HG03066 (cell line): ENCODE data around the gene ETFRF1.
A peak's percentile ranks its signal among the peaks of the same experiment; 100 is the strongest.

ENCODE experiments used
- ATAC-seq: cut with Tn5 transposase; IDR thresholded peaks from one replicate; pipeline ENCODE4 v1.9.1; 2021; ENCODE audit warnings: low read depth; ENCODE audit not compliant: unreplicated experiment

The ETFRF1 gene

GRCh38 chr12:25195056-25195971 is at the start of gene ETFRF1, which contains the start of gene DNAI7:
ETFRF1 (plus strand) TSS chr12:25195237; CDS start chr12:25203957, 8,720 bp downstream.
DNAI7 (minus strand) TSS chr12:25195160; CDS start chr12:25195078, 82 bp downstream.
- peak; percentile 91 for ATAC-seq

GRCh38 chr12:25146686-25147085 is 48.4 kb upstream of the ETFRF1 start:
- ATAC-seq = no peak

- ATAC-seq = no peak
Observed at GRCh38 chr12:25151476-25151875, 43.6 kb upstream of the ETFRF1 start.

GRCh38 chr12:25152055-25152454 is 43.0 kb upstream of the ETFRF1 start:
- ATAC-seq = no peak

- ATAC-seq = no peak
Observed at GRCh38 chr12:25155022-25155576, 39.9 kb upstream of the ETFRF1 start.

- no peak for ATAC-seq
Observed at GRCh38 chr12:25156061-25156460, 39.0 kb upstream of the ETFRF1 start.

- no peak for ATAC-seq
Observed at GRCh38 chr12:25162866-25163265, 32.2 kb upstream of the ETFRF1 start.

GRCh38 chr12:25182765-25183164 is 12.3 kb upstream of the ETFRF1 start:
- no peak for ATAC-seq

- ATAC-seq = no peak
Observed at GRCh38 chr12:25184132-25184531, 10.9 kb upstream of the ETFRF1 start.

- ATAC-seq = no peak
Observed at GRCh38 chr12:25186038-25186787, 8.8 kb upstream of the ETFRF1 start.

- ATAC-seq = peak; percentile 88
Observed at GRCh38 chr12:25186788-25187402, 8.1 kb upstream of the ETFRF1 start.

- no peak for ATAC-seq
Observed at GRCh38 chr12:25187781-25188180, 7.3 kb upstream of the ETFRF1 start.

GRCh38 chr12:25189656-25190055 is 5.4 kb upstream of the ETFRF1 start:
- ATAC-seq = no peak

- no peak for ATAC-seq
Observed at GRCh38 chr12:25190793-25191192, 4.2 kb upstream of the ETFRF1 start.

- ATAC-seq = no peak
Observed at GRCh38 chr12:25194214-25194613, 823 bp upstream of the ETFRF1 start.

GRCh38 chr12:25194722-25195055 is 348 bp upstream of the ETFRF1 start:
- ATAC-seq = no peak

- ATAC-seq = no peak
Observed at GRCh38 chr12:25197608-25198007, 2.6 kb downstream of the ETFRF1 start.

GRCh38 chr12:25200703-25201102 is 5.7 kb downstream of the ETFRF1 start:
- no peak for ATAC-seq

GRCh38 chr12:25202137-25202536 is 7.1 kb downstream of the ETFRF1 start:
- no peak for ATAC-seq

GRCh38 chr12:25207411-25207810 is 12.4 kb downstream of the ETFRF1 start:
- ATAC-seq = no peak

- no peak for ATAC-seq
Observed at GRCh38 chr12:25207846-25208245, 12.8 kb downstream of the ETFRF1 start.
